Rectal smooth muscle tissue (tissue), 1 donor: ENCODE data around the gene UGT1A9.
"Not testable (repeated sequence)": the region's sequence is repeated elsewhere in the genome, so short reads cannot be mapped to it uniquely, and the experiment has no call there.

Experiments
- H3K27ac ChIP-seq: one replicate; pipeline ENCODE4 v1.7.0; 2013; ENCODE audit warnings: low read depth, low read length, inconsistent platforms
- H3K27me3 ChIP-seq: one replicate; pipeline ENCODE4 v1.7.0; 2013; ENCODE audit warnings: low read length; ENCODE audit not compliant: control insufficient read depth, insufficient read depth
- H3K36me3 ChIP-seq: one replicate; pipeline ENCODE4 v1.7.0; 2013; ENCODE audit warnings: low read length; ENCODE audit not compliant: control insufficient read depth, insufficient read depth
- H3K4me1 ChIP-seq: one replicate; pipeline ENCODE4 v1.7.0; 2013; ENCODE audit warnings: low read length; ENCODE audit not compliant: control insufficient read depth, insufficient read depth
- H3K4me3 ChIP-seq: one replicate; pipeline ENCODE4 v1.7.0; 2013; ENCODE audit warnings: low read length
- H3K9ac ChIP-seq: one replicate; pipeline ENCODE4 v1.7.0; 2013; ENCODE audit warnings: low read length

The UGT1A9 gene

DNA sequence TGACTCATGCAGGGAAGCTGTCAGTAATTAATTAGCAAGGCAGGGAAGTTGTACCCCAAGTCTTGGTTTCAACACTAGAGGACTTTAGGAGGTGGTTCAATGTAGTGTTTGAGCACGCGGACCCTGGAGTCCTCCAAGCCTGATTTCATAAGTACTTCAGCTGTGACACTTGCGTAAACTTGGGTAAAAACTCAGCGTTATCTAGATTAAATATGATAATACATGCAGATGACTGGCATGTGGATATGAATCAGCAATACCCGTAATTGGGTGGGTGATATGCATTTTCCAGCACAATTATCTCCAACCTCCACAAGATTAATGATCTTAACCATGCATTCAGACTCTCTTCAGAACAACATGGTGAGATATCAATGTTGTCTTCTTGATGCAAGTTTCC is 15.2 kb downstream of the UGT1A9 start:
- H3K27ac ChIP-seq, result no peak overlapping the region
- H3K36me3 ChIP-seq, result no peaks in the 10 kb centered on the region
- no peak overlapping the region for H3K9ac ChIP-seq
- no peaks in the 10 kb centered on the region for H3K4me1 ChIP-seq
- H3K27me3 ChIP-seq, result no peaks in the 10 kb centered on the region
- H3K4me3 ChIP-seq, result no peak overlapping the region

DNA sequence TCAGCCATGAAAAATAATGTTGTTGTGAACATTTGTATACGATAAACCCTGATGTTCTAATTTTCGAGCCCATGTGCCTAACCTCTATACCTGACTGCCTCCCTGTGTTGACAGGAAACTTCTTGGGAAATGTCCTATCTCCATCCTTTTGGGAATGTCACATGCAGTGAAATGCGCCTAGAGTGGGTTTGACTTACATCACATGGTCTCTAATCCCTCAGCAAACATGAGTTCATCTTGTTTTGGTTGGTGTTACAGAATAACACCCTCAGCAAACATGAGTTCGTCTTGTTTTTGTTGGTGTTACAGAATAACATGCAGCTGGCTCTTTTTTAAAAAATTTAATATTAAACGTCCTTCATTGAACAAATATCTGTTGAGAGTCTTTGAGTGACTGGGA is 16.6 kb downstream of the UGT1A9 start:
- H3K4me3 ChIP-seq, result no peak overlapping the region
- H3K27me3 ChIP-seq, result no peaks in the 10 kb centered on the region
- no peaks in the 10 kb centered on the region for H3K36me3 ChIP-seq
- H3K4me1 ChIP-seq, result no peaks in the 10 kb centered on the region
- H3K27ac ChIP-seq, result no peak overlapping the region
- no peak overlapping the region for H3K9ac ChIP-seq

DNA sequence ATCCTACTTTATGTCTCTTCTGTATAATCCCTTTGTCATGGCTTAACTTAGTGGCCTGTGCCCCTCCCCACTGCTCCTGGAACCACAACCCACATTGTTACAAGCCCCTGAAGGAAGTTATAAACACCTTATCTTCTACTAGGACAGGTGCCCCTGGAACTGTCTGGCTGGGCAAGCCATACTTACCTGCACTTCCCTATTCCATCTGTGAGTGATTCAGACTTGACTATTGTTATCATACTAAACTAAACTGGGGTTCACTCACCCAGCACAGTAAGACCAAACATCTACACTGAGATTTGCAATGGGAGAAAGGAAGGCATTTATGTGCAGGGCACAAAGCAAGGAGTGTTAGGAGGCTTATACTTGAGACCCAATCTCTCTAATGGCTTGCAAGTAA is 17.3 kb downstream of the UGT1A9 start:
- Histone ChIP-seq H3K4me3 (no peak overlapping the region), H3K4me1 (no peaks in the 10 kb centered on the region), H3K9ac (no peak overlapping the region), H3K27ac (no peak overlapping the region), H3K27me3 (no peaks in the 10 kb centered on the region), H3K36me3 (no peaks in the 10 kb centered on the region)

DNA sequence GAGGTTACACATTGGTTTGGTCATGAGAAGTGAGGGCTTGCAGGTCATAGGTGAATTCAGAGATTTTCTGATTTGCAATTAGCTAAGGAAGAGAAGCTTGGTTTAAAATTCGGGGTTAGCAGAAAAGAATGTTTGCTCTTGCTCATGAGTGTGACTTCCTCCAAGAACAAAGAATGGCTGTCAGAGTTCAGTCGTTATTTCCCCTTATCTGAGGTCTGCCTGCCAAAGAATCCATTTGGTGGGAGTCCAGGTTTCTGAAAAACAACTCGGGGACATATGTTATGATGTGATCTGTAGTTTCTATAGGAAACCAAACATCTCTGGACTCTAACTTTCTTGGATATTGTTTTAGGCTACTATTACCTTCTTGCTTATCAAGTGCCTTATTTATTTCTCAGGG is 17.8 kb downstream of the UGT1A9 start:
- no peaks in the 10 kb centered on the region for H3K27me3 ChIP-seq
- no peak overlapping the region for H3K4me3 ChIP-seq
- no peak overlapping the region for H3K27ac ChIP-seq
- H3K36me3 ChIP-seq, result no peaks in the 10 kb centered on the region
- no peaks in the 10 kb centered on the region for H3K4me1 ChIP-seq
- no peak overlapping the region for H3K9ac ChIP-seq

DNA sequence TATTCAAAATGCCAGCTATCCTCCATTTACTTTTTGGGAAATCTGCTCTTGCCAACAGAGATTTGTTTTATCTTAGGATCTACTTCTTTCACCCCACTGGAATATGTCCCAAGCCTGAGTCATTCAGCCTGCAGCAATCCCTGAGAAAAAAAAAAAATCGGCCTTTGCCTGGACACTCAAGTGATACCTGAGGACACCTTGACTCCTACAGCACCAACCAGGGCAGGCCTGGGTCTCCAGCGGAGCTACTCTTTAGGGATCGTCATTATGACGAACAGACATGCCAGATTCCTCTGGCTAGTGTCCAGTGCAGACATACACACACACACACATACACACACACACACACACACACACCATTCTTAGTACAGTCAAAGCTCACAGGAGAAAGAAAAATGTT is 18.7 kb downstream of the UGT1A9 start:
- Histone ChIP-seq H3K9ac (no peak overlapping the region), H3K27ac (no peak overlapping the region), H3K36me3 (no peaks in the 10 kb centered on the region), H3K27me3 (no peaks in the 10 kb centered on the region), H3K4me1 (no peaks in the 10 kb centered on the region), H3K4me3 (no peak overlapping the region)

DNA sequence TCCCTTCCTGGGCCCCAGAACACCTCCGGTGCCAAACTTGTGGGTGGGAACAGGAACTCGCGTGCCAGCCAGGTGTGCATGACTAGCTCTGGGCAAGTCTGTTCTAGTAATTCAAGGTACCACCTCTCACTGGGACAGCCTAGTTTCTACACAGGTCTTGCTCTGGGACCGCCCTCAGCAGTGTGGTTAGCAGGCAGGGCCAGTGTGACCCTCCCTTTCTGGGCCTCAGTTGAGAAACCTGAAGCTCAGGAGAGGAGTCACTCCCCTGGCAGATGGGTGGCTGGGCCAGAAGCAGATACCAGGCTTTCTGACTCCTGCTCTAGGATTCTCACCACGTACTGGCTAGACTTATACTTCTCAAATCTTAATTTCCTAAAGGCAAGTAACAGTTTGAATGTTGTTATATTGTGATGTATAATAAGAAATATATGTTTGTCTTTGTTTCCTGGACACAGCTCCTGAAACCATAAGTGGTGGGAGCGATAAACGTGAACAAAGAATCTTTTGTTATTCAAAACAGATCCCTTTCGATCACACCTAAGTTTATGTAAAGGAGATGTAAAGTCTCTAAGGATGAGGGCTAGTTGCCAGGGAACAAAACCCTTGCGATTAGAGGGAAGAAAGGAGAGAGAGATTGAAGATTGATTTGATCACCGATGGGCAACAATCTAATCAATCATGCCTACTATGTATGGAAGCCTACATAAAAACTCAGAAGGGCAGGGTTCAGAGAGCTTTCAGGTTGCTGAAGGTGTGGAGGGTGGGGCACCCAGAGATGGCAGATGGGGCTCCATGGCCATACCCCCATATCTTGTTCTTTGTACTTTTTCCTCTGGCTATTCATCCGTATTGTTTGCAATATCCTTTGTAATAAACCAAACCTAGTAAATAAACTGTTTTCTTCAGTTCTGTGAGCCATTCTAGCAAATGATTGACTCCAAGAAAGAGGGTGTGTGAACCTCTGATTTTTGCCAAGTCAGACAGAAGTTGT is 20.0 kb downstream of the UGT1A9 start:
- Histone ChIP-seq H3K4me3 (no peak overlapping the region), H3K9ac (no peak overlapping the region)

DNA sequence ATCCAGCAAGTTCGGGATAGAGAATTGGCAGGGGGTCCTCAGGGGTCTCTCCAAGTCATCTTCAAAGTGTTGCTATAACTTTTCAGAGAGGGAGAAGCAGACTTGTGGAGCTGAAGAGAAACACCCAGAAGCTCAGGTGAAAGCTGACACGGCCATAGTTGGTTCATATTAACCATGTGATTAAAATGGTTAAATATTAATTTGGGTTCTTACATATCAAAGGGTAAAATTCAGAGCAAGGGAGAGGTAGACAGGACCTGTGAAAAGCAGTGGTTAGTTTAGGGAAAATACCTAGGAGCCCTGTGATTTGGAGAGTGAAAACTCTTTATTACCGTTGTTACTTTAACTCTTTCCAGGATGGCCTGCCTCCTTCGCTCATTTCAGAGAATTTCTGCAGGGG is 20.9 kb downstream of the UGT1A9 start, which contains the start of gene UGT1A6:
Gene UGT1A6 (plus strand): TSS at position 243 of the 400 bp plus-strand sequence. CDS start 115 bp downstream, at position 358.
- Histone ChIP-seq H3K27me3 (no peaks in the 10 kb centered on the region), H3K4me1 (no peaks in the 10 kb centered on the region), H3K4me3 (no peak within 1 kb of the TSS), H3K36me3 (no peaks in the 10 kb centered on the region), H3K9ac (no peak within 1 kb of the TSS), H3K27ac (no peak within 1 kb of the TSS)

More for the DNA sequence above, 20.0 kb downstream of the UGT1A9 start:
- H3K27me3 ChIP-seq, result no peaks in the 10 kb centered on the region
- no peaks in the 10 kb centered on the region for H3K4me1 ChIP-seq
- no peaks in the 10 kb centered on the region for H3K36me3 ChIP-seq
- no peak overlapping the region for H3K27ac ChIP-seq

DNA sequence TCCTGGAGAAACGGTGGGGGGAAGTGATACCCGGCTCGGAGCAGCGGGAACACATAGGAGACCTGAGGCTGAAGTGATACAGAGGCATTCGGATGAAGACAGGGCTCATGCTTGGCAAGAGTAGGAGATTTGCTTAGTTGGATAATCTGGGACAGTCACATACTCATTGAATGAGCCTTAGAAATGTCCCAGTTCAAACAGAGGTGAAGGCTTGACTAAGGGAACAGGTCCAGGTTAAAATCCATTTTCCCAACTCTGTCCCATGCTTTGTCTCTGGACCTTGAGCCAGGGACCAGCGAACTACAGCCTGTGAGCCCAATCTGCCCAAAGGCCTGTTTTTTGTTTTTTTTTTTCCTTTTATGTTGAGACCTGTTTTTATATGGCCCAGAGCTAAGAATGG is 22.3 kb downstream of the UGT1A9 start:
- Histone ChIP-seq H3K9ac (no peak overlapping the region), H3K36me3 (no peaks in the 10 kb centered on the region), H3K4me1 (no peaks in the 10 kb centered on the region), H3K27me3 (no peaks in the 10 kb centered on the region), H3K4me3 (no peak overlapping the region), H3K27ac (no peak overlapping the region)

DNA sequence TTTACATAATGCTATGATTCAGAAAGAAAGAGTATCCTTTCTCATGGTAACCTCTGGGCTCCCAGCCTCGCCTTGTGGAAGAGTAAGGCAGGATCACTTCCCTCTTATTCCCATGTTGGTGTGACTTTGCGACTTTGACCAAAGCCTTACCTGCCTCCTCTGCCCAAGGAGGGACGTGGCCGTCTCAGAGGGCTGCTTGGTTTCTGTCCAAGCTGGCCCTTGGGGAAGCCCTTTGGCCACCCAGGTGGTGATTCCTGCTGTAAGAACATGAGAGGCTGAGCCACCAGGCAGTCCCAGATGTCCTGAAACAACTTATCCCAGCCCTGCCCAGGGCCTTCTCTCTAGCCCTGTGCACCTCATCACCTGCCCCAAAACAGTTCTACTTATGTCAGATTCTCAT is 27.0 kb downstream of the UGT1A9 start:
- H3K36me3 ChIP-seq, result no peaks in the 10 kb centered on the region
- no peaks in the 10 kb centered on the region for H3K27me3 ChIP-seq
- H3K27ac ChIP-seq, result no peak overlapping the region
- H3K9ac ChIP-seq, result no peak overlapping the region
- H3K4me3 ChIP-seq, result no peak overlapping the region
- H3K4me1 ChIP-seq, result no peaks in the 10 kb centered on the region

DNA sequence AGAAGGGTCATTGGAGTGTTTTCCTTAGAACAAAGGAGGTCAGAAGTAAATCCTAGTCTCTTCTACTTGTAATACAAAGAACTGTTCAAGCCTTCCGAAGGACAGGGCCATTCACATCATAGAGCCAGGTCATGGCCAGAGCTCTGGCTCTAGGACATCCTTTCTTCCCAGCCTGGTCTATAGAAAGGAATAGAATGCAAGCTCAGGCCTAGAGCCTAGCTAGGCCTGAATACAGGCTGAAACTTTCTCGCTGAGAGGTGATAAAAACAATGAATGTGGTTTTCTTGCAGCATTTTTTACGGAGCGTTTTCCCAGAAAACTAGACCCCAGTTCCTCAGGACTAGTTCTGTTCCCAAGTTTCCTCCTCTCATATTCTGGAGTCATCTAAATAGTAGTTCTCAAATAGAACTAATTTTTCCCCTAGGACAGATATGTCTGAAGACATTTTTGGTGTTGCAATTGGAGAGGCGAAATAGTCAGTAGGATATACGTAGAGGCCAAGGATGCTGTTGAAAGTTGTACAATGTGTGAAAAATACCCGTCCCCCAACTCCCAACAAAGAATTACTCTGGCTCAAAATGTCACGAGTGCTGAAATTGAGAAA is 27.8 kb downstream of the UGT1A9 start:
- Histone ChIP-seq H3K4me1 (no peaks in the 10 kb centered on the region), H3K36me3 (no peaks in the 10 kb centered on the region), H3K4me3 (no peak overlapping the region), H3K9ac (no peak overlapping the region), H3K27me3 (no peaks in the 10 kb centered on the region), H3K27ac (no peak overlapping the region)

DNA sequence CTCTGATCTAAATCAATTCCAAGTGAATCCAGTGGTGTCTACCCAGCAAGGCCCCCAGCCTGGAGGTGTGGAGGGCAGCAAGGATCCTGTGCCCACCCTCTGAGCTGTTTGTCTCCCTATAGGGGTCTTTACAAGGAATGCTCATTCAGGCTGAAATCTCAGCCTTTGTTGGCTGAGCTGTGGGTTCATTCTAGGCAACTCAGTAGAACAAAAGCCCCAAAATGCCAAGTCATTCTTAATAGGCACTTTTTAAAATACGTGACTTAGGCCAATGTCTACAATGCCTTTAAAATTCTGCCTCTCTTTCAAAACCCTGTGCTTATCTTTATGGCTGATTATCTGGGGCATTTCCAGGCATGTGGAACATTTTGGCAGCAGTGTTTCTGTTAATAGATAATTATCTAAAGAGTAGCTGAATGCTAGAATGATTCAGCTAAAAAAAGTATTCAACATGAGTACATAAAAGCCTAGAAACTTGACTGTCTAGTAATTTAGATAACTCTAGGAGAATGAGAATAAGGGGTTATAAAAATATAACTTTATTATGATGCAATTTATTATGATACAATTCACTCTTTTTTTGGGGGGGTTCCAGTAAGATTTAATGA is 28.4 kb downstream of the UGT1A9 start:
- H3K4me3 ChIP-seq, result no peak overlapping the region
- no peak overlapping the region for H3K27ac ChIP-seq

DNA sequence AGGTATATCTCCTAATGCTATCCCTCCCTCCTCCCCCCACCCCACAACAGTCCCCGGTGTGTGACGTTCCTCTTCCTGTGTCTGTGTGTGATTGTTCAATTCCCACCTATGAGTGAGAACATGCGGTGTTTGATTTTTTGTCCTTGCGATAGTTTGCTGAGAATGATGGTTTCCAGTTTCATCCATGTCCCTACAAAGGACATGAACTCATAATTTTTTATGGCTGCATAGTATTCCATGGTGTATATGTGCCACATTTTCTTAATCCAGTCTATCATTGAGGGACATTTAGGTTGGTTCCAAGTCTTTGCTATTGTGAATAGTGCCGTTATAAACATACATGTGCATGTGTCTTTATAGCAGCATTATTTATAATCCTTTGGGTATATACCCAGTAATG is 29.1 kb downstream of the UGT1A9 start:
- not testable (repeated sequence) for H3K27me3 ChIP-seq, H3K36me3 ChIP-seq, H3K4me1 ChIP-seq, H3K9ac ChIP-seq, H3K4me3 ChIP-seq, H3K27ac ChIP-seq

More for the DNA sequence above, 28.4 kb downstream of the UGT1A9 start:
- H3K4me1 ChIP-seq, result no peaks in the 10 kb centered on the region
- H3K27me3 ChIP-seq, result no peaks in the 10 kb centered on the region
- no peak overlapping the region for H3K9ac ChIP-seq
- no peaks in the 10 kb centered on the region for H3K36me3 ChIP-seq
